Keratinocyte (primary cell): ENCODE results near the gene IARS1. TPM values are rescaled to one million over a fixed set of nuclear protein-coding genes. Genes with fewer than 3 reads are reported as not detected.

Source experiments
- DNase-seq: peaks from one replicate; pipeline ENCODE4 v3.0.0-alpha.2; 2011; ENCODE audit warnings: low read depth, missing footprints, low spot score
- FAIRE-seq: peaks from 2 replicates; lab custom pipeline; 2011; peaks lifted over from hg19 to GRCh38; lab: Jason Lieb, UNC
- H2AFZ ChIP-seq: 2 replicates; pipeline ENCODE4 v1.6.0; 2012; ENCODE audit warnings: low read length, control low read depth, inconsistent platforms; ENCODE audit not compliant: control insufficient read depth
- H3K27ac ChIP-seq: 2 replicates; pipeline ENCODE4 v1.5.1; 2011; ENCODE audit warnings: low read length; ENCODE audit not compliant: control insufficient read depth, insufficient read depth
- H3K27me3 ChIP-seq: 3 replicates; pipeline ENCODE4 v1.6.0; 2011; ENCODE audit warnings: low read length; ENCODE audit not compliant: control insufficient read depth, insufficient read depth; ENCODE audit errors: extremely low read depth
- H3K36me3 ChIP-seq, 2 experiments: 2 replicates in 1 of 2; 3 replicates in 1 of 2; pipeline ENCODE4 v1.5.1; 2011; ENCODE audit warnings: low read length in 2 of 2, mild to moderate bottlenecking in 1 of 2; ENCODE audit not compliant: control insufficient read depth in 2 of 2, insufficient read depth in 2 of 2; ENCODE audit errors: extremely low read depth in 1 of 2
- H3K4me1 ChIP-seq: 3 replicates; pipeline ENCODE4 v1.5.1; 2011; ENCODE audit warnings: low read length; ENCODE audit not compliant: control insufficient read depth, insufficient read depth; ENCODE audit errors: extremely low read depth
- H3K4me2 ChIP-seq: 3 replicates; pipeline ENCODE4 v1.6.0; 2011; ENCODE audit warnings: low read depth, low read length; ENCODE audit not compliant: control insufficient read depth, insufficient read depth; ENCODE audit errors: extremely low read depth
- H3K4me3 ChIP-seq, 3 experiments: fragments of 200-600 bp in 1 of 3; sonication (generic) in 1 of 3; 2 replicates in 2 of 3; 3 replicates in 1 of 3; pipeline ENCODE4 v1.5.1; 2011 to 2016; ENCODE audit warnings: low read length in 3 of 3, mild to moderate bottlenecking in 3 of 3, control low read depth in 2 of 3, inconsistent platforms in 1 of 3, low read depth in 1 of 3, mixed read lengths in 1 of 3, mixed run types in 1 of 3, moderate library complexity in 1 of 3; ENCODE audit not compliant: control insufficient read depth in 2 of 3, insufficient read depth in 2 of 3; ENCODE audit errors: extremely low read depth in 1 of 3
- H3K79me2 ChIP-seq: 2 replicates; pipeline ENCODE4 v1.6.0; 2012; ENCODE audit warnings: low read length; ENCODE audit not compliant: control insufficient read depth, insufficient read depth
- H3K9ac ChIP-seq: 3 replicates; pipeline ENCODE4 v1.6.0; 2011; ENCODE audit warnings: low read length; ENCODE audit not compliant: control insufficient read depth, insufficient read depth; ENCODE audit errors: extremely low read depth
- H3K9me1 ChIP-seq: 3 replicates; pipeline ENCODE4 v1.6.0; 2011; ENCODE audit warnings: low read length; ENCODE audit not compliant: control insufficient read depth, insufficient read depth; ENCODE audit errors: extremely low read depth
- H3K9me3 ChIP-seq: 2 replicates; pipeline ENCODE4 v1.5.1; 2012; ENCODE audit warnings: low read depth, low read length; ENCODE audit not compliant: control insufficient read depth
- H4K20me1 ChIP-seq: 3 replicates; pipeline ENCODE4 v1.6.0; 2011; ENCODE audit warnings: low read length; ENCODE audit not compliant: control insufficient read depth, insufficient read depth; ENCODE audit errors: extremely low read depth
- CTCF ChIP-seq, 3 experiments: IDR thresholded peaks in 1 of 3; conservative IDR thresholded peaks in 1 of 3; optimal IDR thresholded peaks in 1 of 3; 2 replicates in 2 of 3; 3 replicates in 1 of 3; pipeline versions ENCODE3 to v1.5.1; 2011; ENCODE audit warnings: low read length in 3 of 3, mild to moderate bottlenecking in 3 of 3, moderate library complexity in 2 of 3, control low read depth in 1 of 3, inconsistent platforms in 1 of 3; ENCODE audit not compliant: insufficient read depth in 2 of 3; ENCODE audit errors: extremely low read depth in 1 of 3
- EZH2 ChIP-seq: IDR thresholded peaks from one replicate; pipeline ENCODE4 v1.6.1; 2012; ENCODE audit warnings: inconsistent platforms, mild to moderate bottlenecking, low read length, moderate library complexity
- dilution Hi-C: fragments of 300-500 bp; cut with MboI; formaldehyde crosslinking; loops from one replicate; pipeline ENCODE4 v1.7.0; 2020; ENCODE audit warnings: low sequenced_read_pairs; ENCODE audit not compliant: extremely low pct_ligation_motif_present
- polyA plus RNA-seq, 5 experiments: library from polyadenylated mRNA; depleted of rRNA in 3 of 5; stranded (reverse) in 3 of 5; stranded (forward) in 1 of 5; unstranded in 1 of 5; fragments of >200 nt; gene quantifications; 1 replicate in 1 of 5; 2 replicates in 3 of 5; 3 replicates in 1 of 5; pipeline versions ENCODE4 v1.2.1 to v1.2.3, GENCODE V29; 2011 to 2012; ENCODE audit warnings: missing spikeins in 2 of 5, low read depth in 1 of 5, low replicate concordance in 1 of 5

IARS1 gene
- polyA plus RNA-seq, 1 donor (not counting 4 experiments of a cell fraction or from before 2014, with no cell fraction given), result 88.4 TPM

- FAIRE-seq, result no peak
- Histone ChIP-seq H3K4me2 (no peak overlapping the region), H3K9me3 (no peaks in the 10 kb centered on the region), H3K79me2 (peaks cover 7% of the 10 kb centered on the region), H3K9ac (no peak overlapping the region), H2AFZ (no peak overlapping the region), H3K4me3 (no peak overlapping the region), H3K27ac (no peak overlapping the region), H3K4me1 (no peaks in the 10 kb centered on the region), H3K27me3 (no peaks in the 10 kb centered on the region), H3K9me1 (no peaks in the 10 kb centered on the region), H3K36me3 (peaks cover 35 to 48% of the 10 kb centered on the region in 2 experiments), H4K20me1 (peaks cover 8% of the 10 kb centered on the region)
- TF ChIP-seq EZH2 (no peak), CTCF (optimal IDR thresholded peaks at IDR 0.05 in 1 of 3, IDR thresholded peaks at IDR 0.05 in 1 of 3, conservative IDR thresholded peaks at IDR 0.05 in 1 of 3; ENCODE audit: extremely low read depth in 1 of 3, insufficient read depth in 2 of 3, low read length in 3 of 3) (no peak)
- DNase-seq, result no peak
- dilution Hi-C loops, result no loop called here
Observed at GRCh38 chr9:92278110-92278509, 15.4 kb downstream of the IARS1 start.

- Histone ChIP-seq H3K4me2 (no peak overlapping the region), H3K27me3 (no peaks in the 10 kb centered on the region), H3K36me3 (peaks cover 40 to 60% of the 10 kb centered on the region in 2 experiments), H3K27ac (no peak overlapping the region), H3K4me1 (no peaks in the 10 kb centered on the region), H2AFZ (no peak overlapping the region), H3K9me3 (no peaks in the 10 kb centered on the region), H3K9ac (no peak overlapping the region), H3K9me1 (no peaks in the 10 kb centered on the region), H3K4me3 (no peak overlapping the region), H3K79me2 (no peaks in the 10 kb centered on the region), H4K20me1 (peaks cover 8% of the 10 kb centered on the region)
- TF ChIP-seq EZH2, result no peak
- no peak for TF ChIP-seq CTCF (optimal IDR thresholded peaks at IDR 0.05 in 1 of 3, IDR thresholded peaks at IDR 0.05 in 1 of 3, conservative IDR thresholded peaks at IDR 0.05 in 1 of 3; ENCODE audit: extremely low read depth in 1 of 3, insufficient read depth in 2 of 3, low read length in 3 of 3)
- dilution Hi-C loops, result no loop called here
- FAIRE-seq, result no peak
- no peak for DNase-seq
Observed at GRCh38 chr9:92276331-92277032, 17.0 kb downstream of the IARS1 start.
